ENCODE results near the gene FEM1B.
"Not testable (repeated sequence)": the region's sequence is repeated elsewhere in the genome, so short reads cannot be mapped to it uniquely, and the experiment has no call there.

FEM1B gene

DNA sequence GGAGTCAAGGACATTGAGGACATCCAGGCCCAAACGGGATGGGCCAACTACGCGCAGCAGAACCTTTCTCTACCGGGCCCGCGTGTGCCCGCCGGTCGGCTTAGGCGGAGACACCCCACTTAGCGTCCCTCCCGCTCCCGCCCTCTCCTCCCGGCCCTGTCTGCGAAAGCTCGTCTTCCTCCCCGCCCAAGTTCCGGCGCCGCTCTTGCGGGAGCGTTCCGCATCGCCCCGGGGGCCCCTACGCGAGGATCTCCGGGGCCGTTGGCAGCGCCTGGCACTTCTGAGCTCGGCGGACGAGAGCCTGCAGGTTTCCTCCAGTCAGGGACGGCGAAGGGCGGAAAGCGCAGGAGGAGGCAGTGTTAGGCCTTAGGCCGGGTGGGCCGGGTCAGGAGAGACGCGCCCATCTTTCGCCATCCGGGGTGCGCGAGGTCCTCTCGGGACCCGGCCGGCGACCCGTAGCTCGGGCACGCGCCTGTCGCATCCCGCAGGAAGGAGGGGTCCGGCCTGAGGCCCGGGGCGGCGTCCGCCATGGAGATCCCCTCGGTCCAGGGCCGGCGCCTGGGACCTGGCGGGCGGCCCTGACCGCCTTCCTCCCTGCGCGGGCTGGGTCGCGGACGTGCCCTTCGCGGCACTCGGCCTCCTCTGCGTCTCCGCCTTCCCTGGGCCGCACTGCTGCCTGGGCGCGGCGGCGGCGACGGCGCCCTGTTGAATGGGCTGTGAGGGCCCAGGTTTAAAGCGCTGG, at the start of gene FEM1B:
FEM1B (plus strand) TSS at position 143 of the 742 bp plus-strand sequence. CDS start 673 bp downstream, outside the sequence.
- DNase-seq, result peak; percentile 94

DNA sequence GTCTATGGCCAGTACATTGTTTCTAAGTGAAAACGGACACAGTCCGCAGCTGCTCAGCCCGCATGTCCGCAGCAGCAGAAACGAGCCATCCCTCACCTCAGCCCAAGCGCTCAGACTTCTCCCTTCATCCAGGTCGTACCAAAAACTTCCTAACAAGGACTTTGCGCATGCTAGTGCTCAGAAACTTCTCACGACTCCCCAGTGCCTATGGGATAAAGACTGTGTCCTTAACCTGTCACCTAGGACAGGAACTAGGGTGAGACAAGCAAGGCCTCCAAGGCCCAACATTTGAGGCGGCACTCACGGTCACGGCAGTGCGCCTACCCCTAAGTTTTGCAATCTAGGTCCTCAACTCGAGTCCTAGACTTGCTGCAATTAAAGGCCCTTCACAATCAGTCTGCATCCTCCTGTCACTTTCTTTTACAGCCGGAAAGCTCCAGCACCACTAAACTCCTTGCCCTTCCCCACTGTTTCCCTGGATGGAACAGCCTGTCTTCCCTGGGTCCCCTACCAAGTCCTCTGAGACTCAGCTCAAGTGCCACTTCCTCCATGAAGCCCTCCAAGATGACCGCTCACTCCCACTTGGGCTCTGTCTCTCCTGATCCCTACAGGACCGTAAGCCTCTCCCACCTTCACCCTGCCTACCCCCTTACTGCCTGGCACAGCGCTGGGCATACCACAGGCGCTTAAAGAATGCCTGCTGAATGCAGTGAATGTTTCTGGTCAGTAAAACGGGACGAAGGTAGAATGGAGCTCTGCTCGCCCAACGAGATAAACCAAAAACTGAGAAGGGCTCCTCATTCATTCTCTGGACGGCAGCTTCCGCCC, 49.2 kb upstream of the FEM1B start:
- DNase-seq, result no peak

DNA sequence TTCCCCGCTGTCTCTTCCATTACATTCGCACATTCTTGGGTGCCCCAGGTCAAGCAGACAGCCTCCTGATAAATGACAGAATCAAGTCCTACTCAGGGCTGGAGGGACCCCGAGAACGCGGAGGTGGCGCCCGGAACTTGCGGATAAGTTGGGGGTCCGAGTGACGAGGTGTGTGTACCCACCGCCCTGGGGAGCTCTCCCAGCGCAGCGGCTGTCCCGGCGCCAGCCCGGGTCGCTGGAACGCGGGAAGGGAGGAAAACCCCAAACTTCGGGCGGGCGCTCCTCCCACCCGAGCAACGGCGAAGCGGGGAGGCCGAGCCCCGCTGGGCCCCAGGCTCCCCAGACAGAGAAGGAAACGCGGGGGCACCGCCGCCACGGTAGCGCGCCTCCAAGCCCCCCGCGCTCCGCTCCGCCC, 48.6 kb upstream of the FEM1B start:
- no peak for DNase-seq

DNA sequence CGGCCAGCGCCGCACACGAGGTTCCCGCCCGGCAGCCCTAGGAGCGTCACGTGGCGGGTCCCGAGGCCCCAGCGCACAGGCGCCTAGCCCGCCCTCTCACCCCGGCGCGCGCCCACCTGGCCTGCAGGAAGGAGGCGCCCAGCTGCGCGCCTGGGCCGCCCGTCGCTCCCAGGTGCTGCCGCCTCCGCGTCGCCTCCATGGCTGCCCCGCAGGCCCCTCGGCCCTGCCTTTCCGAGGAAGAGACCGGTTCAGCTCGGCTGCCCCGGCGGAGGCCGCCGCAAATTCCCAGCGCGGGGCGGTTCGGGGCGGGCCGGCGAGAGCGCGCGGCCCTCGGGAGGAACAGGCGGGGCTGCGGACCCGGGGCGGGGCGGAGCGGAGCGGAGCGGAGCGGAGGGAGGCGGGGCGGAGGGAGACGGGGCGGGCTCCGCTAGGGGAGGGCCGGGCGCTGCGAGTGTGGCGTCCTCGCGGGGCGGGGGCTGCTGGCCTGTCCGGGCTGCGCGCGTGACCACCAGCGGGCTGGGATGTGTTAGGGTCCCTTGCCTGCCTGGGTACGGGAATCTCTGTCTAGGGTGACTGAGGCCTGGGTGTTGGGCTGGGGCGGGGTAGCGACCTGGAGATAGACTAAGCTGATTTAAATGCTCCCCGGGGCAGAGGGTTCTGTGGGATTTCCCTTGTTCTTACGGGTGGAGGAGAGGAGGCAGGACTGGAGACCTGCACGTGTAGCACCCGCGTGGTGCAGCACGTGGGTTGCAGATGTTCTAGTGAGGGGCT, 48.0 kb upstream of the FEM1B start, which contains the start of gene CLN6:
CLN6 (minus strand) TSS at position 343 of the 771 bp plus-strand sequence; CDS start at position 199, 144 bp downstream.
- peak; percentile 89 for DNase-seq

DNA sequence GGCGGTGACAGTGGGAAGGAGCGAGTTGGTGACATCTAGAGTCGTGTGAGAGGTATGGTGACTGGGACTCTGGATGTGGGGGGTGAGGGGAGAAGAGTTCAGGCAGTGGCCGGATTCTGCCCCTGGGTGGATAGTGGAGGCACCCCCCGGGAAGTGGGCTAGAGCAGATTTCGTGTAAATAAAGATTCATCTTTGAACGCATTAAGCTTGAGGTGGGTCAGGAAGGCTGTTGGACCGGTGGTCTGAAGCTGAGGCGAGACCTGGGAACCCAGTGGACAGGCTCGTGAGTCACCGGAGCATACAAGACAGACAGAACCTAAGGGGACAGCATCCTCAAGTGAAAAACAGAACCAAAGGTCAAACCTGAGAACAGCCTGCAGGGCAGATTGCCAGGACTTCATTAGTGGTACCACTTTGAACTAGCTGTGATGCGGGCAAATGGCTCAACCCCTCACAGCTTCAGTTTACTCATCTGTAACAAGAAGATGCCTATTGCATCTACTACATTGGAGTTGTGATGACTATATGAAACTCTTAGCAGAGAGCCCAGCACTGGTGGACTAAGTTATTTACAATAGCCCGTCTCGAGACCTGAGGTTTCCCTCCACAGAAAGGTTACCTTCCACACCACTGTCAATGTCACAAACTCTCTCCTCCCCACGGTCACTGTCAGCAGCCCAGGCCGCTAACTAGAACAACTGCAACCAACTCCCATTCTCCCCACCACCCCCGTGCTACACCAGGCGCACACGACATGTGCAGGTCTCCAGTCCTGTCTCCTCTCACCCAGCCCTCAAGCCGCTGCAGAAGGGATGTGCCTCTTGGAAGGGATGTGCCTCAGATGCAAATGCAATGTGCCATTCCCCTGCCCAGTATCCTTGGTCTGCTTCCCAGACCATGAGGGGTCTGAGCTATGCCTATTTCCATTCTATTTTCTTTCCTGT, 47.1 kb upstream of the FEM1B start:
- no peak for DNase-seq

DNA sequence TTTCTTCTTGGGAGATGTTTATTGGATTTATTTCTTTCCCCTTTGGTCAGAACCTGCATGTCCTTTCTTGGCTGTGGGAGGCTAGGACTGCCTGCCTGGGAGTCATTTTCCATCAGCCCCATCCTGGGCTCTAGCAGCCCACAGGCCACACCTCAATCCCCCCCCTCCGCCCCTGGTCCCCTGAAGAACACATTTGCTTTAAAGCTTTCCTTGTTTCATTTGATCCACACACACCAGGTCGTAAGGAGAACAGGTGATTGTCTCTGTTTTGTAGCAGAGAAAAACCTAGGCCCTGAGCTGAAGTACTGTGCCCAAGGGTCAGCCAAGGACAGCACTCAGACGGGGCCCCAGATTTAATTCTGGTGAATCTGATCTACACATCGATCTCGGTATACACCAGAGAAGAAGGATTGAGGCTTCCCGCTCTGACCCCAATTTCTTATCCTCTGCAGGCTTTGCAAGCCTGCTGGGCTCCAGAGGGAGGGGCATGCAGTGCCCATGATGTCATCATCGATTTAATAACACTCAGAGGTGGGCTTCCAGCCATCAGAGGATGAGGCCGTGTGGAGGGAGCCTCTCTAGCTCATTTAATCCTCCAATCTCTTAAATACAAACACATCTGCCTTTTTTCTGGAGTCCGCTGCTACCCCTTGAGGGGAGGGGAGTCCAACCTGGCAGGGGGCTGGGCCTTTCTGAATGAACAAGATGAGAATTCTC, 46.3 kb upstream of the FEM1B start:
- DNase-seq, result no peak

DNA sequence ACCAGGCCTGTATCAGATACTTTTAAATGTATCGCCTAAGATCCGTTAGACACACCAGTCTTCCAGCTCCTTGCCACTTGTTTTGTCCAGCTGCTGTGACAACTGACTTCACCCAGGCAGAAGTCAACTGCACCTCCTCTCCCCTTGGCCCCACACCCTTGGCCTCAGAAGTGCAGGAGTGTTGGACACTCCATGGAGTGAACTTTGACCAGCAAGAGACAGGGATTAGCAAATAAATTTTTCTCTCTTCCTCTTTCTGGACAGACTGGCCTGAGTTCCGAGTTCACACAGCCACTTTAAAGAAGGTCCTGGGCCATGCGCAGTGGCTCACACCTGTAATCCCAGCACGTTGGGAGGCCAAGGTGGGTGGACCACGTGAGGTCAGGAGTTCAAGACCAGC, 45.1 kb upstream of the FEM1B start:
- no peak for DNase-seq

DNA sequence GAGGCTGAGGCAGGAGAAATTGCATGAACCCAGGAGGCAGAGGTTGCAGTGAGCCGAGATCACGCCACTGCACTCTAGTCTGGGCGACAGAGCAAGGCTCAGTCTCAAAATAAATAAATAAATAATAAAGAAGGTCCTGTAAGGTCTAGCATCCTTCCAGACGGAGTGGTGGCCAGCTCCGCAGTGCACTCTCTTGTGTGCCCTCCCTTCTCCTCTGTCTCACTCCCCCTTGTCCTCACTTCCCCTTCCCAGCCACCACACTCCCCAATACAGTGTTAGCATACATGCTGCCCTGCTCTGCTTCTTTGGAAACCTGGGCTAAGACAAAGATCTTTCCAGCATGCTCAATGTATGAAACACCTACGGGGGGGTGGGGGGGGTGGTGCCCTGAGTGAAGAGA, 44.6 kb upstream of the FEM1B start:
- DNase-seq, result no peak

DNA sequence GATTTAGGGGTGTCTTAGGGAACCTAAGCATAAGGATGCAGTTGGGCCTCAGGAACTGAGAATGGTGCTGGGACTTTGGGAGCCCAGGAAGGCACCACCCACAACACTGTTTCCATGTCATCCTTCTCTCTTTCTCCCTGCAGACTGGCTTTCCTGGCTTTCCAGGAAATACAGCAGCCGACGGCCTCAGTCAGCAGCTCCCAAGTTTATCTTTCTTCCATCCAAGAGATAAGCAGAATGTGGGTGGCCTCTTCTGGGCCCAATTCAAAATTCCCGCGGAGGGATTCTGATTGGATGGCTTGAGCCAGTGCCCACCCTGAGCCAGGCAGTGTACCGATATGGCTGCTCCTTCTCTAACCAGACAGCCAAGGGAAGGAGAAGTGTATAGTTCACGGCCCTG, 43.5 kb upstream of the FEM1B start:
- no peak for DNase-seq

DNA sequence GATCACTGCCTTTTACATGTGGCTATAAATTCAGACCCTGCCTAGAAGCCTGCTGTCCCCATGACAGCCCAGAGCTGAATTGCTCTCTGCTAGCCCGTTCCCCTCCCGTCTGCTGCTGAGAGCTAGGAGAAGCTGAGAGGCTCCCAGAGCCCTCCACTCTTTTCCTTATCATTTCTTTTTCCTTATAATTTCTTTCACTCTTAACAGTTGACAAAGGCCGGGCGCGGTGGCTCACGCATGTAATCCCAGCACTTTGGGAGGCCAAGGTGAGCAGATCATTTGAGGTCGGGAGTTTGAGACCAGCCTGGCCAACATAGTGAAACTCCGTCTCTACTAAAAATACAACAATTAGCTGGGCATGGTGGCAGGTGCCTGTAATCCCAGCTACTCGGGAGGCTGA, 43.0 kb upstream of the FEM1B start:
- DNase-seq, result not testable (repeated sequence)

DNA sequence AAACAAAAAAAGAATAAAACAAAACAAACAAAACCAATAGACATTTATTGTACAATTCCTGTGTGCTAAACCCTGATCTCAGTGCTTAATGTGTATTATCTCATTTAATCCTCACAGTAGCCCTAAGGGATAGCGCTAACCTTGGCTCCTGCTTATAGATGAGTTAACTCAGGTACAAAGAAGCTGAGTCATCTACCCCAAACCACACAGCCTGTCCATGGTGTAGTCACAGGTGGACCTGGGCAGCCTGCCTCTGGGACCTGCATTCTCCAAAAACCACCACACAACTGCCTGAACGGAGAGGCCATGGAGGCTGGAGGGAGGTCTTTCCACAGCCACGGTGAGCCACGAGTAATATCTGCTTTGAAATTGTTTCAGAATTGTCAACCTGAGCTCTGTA, 42.5 kb upstream of the FEM1B start:
- DNase-seq, result no peak

DNA sequence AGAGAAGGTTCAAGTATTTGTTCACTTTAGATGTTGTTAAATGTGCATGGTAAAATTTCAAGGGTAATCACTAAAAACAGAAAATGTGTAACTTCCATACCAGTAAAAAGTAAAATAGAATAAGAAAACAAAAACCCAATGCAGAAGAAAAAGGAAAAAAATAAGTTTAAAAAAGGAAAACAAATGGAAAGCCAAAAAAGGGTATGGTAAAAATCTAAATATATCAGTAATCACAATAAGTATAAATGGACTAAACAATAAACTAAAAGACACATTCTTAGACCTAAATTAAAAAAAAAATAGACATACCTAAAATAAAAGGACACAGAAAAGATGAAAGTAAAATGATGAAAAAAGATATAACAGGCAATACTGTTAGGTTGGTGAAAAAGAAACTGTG, 38.5 kb upstream of the FEM1B start:
- no peak for DNase-seq

DNA sequence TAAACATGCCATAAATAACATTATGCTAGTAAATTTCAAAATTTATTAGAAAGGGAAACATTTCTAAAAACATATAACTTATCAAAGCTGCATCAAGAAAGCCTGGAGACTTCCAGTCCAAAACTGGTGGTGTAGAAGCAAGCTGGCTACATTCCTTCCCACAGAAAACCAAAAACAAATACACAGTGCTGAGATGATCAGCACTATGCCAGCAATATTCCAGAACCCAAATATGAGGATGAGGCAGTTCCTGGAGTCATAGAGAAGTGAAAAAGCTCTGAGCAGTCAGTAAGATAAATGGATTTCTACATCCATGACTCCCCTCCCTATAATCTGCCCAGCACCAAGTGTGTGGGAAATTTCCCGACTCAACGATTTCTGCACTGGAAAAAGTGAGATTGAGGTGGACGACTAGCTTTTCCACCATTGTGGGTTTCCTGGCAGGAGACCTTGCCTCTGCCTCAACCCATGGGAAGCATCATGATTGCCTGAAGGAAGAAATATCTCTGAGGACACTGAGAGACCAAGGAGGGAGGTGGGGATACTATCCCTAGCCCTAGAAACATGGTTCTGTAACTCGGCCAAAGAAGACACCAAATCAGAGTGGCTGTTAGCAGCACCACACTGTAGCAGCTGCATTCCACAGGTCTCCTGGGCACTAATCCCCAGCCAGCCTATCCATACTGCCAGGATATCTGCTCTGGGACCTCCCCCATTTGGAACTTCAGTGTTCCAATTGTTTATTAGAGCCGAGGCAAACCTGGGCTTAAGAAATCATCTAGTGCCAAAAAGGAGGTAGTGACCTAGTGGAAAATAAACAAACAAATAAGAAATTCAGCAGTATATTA, 36.2 kb upstream of the FEM1B start:
- DNase-seq, result no peak

DNA sequence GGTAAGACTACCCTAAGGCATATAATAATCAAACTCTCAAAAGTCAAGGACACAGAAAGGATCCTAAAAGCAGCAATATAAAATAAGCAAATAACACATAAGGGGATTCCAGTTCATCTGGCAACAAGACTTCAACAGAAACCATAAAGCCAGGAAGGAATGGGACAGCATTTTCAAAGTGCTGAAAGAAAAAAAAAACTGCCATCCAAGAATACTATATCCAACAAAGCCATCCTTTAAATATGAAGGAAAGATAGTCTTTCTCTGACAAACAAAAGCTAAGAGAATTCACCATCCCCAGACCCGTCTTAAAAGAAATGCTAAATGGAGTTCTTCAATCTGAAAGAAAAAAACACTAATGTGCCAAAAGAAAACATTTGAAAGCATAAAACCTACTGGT, 33.3 kb upstream of the FEM1B start:
- no peak for DNase-seq

DNA sequence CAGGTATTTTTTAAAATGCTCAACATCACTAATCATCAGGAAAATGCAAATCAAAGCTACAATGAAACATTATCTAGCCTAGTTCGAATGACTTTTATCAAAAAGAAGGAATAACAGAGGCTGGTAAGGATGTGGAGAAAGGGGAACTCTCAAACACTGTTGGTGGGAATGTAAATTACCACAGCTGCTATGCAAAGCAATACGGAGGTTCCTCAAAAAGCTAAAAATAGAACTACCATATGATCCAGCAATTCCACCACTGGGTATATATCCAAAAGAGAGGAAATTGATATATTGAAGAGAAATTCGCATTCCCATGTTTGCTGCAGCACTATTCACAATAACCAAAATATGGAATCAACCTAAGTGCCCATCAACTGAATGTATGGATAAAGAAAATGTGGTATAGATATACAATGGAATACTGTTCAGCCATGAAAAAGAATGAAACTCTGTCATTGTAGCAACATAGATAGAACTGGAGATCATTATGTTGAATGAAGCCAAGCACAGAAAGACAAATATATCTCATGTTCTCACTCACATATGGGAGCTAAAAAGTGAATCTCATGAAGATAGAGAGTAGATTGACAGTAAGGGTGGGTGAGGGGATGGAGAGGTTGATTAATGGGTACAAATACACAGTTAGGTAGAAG, 28.4 kb upstream of the FEM1B start:
- no peak for DNase-seq

DNA sequence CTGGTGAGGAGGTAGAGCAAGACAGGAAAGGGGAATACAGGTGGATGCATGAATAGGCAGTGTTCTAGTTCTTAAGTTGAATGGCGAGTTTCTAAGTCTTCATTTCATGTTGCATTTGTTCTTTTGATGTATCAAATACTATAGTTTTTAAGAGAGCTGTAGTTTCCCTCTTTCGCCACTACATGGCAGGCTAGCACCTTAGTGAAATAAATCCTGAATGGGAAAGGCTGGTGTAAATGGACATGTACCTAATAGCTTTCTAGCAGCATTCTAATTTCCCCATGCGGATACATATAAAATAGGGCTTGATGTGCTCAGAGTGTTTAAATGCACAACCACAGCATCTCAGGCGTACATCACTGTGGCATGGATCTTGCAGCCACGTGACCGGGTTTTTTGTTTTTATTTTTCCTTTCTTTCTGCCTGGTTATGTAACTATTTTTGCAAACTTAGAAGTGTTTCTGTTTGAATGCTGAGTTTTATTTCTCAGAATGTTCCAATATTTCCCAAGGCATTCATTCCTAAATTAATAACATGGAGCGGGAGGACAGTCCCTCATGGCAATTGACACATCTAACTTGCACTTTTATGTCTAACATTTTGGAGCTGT, 24.5 kb upstream of the FEM1B start:
- DNase-seq, result no peak

DNA sequence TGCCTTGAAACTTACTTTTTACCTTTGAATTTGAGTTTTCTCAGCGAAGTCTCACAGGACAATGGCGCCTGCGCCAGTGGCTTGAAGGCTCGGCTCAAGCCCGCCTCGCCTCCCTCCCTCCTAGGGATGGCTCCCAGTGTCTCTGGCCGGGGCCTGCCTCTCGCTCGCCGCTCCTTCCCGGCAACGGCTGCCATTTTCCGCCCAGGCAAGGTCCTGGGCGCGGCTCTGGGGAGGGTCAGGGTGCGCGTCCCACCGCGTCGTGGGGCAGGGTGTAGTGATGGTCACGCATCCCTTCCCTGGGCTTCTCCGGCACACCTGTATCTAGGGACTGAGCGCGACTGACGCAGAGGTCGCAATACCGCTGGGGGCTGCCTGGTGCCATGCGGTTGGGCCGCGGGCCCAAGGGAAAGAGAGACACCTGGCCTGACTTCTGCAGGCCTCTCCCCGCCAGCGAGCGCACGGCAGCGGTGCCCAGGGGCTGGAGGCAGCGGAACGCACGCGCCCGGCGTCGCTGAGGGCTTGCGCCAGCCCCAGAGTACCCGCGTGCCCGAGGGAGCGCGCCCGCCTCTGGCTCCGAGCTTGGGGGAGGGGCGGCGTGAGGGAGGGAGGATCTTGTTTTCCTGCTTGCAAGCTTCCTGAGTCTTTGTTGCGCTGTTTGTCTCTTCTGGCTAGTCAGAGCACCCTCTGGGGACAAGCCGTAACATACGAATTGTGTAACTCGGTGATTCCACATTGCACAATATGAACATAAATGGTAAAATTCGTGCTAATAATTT, 20.7 kb upstream of the FEM1B start:
- DNase-seq, result peak; percentile 88

DNA sequence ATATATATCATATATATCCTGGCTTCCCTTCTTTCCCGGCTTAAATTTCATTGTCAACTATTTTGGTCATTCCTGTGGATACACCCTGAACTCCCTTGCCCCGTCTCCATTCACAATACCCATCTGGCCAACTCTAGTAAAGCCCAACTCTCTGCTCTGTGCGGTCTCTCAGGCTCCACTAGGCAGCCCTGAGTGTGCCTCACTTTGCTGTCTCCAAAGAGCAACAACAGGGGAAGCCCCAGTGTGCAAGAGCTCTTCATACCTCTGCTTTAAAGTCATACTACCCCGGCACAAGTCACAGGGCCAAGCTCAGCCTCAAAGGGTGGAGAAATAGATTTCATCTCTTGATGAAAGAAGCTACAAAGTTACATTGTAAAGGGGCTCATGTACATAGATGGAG, 18.9 kb upstream of the FEM1B start:
- DNase-seq, result no peak

DNA sequence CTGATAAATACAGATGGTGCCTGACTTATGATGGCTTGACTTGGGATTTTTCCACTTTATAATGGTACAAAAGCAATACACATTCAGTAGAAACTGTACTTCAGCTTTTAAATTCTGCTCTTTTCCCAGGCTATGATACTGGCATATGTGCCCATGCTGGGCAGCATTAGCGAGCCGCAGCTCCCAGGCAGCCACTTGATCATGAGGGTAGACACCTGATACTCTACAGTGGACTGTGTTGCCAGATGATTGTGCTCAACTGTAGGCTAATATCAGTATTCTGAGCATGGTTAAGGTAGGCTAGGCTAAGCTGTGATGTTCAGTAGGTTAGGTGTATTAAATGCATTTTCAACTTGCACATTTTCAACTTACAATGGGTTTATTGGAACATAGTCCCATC, 17.7 kb upstream of the FEM1B start:
- DNase-seq, result no peak
